B cell (primary cell): Measurements from ENCODE around the gene CEACAM16. TPM values are rescaled to one million over a fixed set of nuclear protein-coding genes. Genes with fewer than 3 reads are reported as not detected.

Experiments used
- ATAC-seq: fragments of 200-7000 bp; cut with Tn5 transposase; one replicate; pipeline ENCODE4 v1.10.0; 2021; ENCODE audit warnings: low read depth, mild to moderate bottlenecking, moderate number of reproducible peaks, moderate library complexity
- CTCF ChIA-PET: fragments of 350-600 bp; sonication (Branson Sonifier 250); formaldehyde crosslinking; loops from one replicate; lab custom pipeline; 2021; ENCODE audit warnings: antibody characterized with exemption, inconsistent platforms; lab: Charles Lee
- POLR2A ChIA-PET: fragments of 350-600 bp; sonication (Branson Sonifier 250); formaldehyde crosslinking; loops from one replicate; lab custom pipeline; 2021; ENCODE audit warnings: antibody characterized with exemption; lab: Charles Lee
- DNase-seq: peaks from one replicate; pipeline ENCODE4 v3.0.0; 2013
- H2AFZ ChIP-seq: 2 replicates; pipeline ENCODE4 v1.6.1; 2012; ENCODE audit warnings: mild to moderate bottlenecking, low read depth, low read length; ENCODE audit not compliant: insufficient read depth, poor library complexity, severe bottlenecking
- H3K27ac ChIP-seq, 2 donors: 1 replicate in 1 of 2; 2 replicates in 1 of 2; pipeline ENCODE4 v1.5.1; 2012 to 2013; ENCODE audit warnings: low read length in 2 of 2, mild to moderate bottlenecking in 2 of 2, moderate library complexity in 1 of 2
- H3K27me3 ChIP-seq, 4 experiments: fragments of 200-600 bp in 1 of 4; sonication (generic) in 1 of 4; replicated peaks in 1 of 4; 1 replicate in 2 of 4; 2 replicates in 2 of 4; pipeline versions ENCODE4 v1.6.1 to v1.7.0; 2013 to 2016; ENCODE audit warnings: low read length in 3 of 4, mild to moderate bottlenecking in 2 of 4, mixed read lengths in 1 of 4, moderate library complexity in 1 of 4; ENCODE audit not compliant: insufficient read depth in 4 of 4, control insufficient read depth in 3 of 4; ENCODE audit errors: control extremely low read depth in 1 of 4
- H3K36me3 ChIP-seq, 2 experiments: replicated peaks in 1 of 2; 1 replicate in 1 of 2; 2 replicates in 1 of 2; pipeline versions ENCODE4 v1.6.1 to v1.7.1; 2013; ENCODE audit warnings: low read length in 1 of 2; ENCODE audit not compliant: insufficient read depth in 2 of 2, control insufficient read depth in 1 of 2; ENCODE audit errors: control extremely low read depth in 1 of 2, extremely low read depth in 1 of 2
- H3K4me1 ChIP-seq, 2 donors: fragments of 200-600 bp in 1 of 2; sonication (generic) in 1 of 2; 1 replicate in 1 of 2; 2 replicates in 1 of 2; pipeline versions ENCODE4 v1.5.1 to v1.6.1; 2013 to 2017; ENCODE audit warnings: low read length in 2 of 2; ENCODE audit not compliant: control insufficient read depth in 2 of 2, insufficient read depth in 2 of 2
- H3K4me2 ChIP-seq: replicated peaks from 2 replicates; pipeline ENCODE3; 2012; ENCODE audit warnings: mild to moderate bottlenecking, low read depth, low read length; ENCODE audit not compliant: poor library complexity, severe bottlenecking
- H3K4me3 ChIP-seq, 5 experiments: fragments of 200-600 bp in 1 of 5; sonication (generic) in 1 of 5; 1 replicate in 3 of 5; 2 replicates in 2 of 5; pipeline versions ENCODE4 v1.5.1 to v1.7.0; 2011 to 2016; ENCODE audit warnings: low read length in 4 of 5, mild to moderate bottlenecking in 4 of 5, low read depth in 2 of 5, control low read depth in 1 of 5, moderate library complexity in 1 of 5; ENCODE audit not compliant: insufficient read depth in 1 of 5; ENCODE audit errors: control extremely low read depth in 1 of 5, extremely low read depth in 1 of 5
- H3K79me2 ChIP-seq: fragments of 200-600 bp; sonication (generic); one replicate; pipeline ENCODE4 v1.6.0; 2016; ENCODE audit warnings: low read length; ENCODE audit not compliant: control insufficient read depth, insufficient read depth
- H3K9ac ChIP-seq: fragments of 200-600 bp; sonication (generic); 2 replicates; pipeline ENCODE4 v1.6.1; 2017; ENCODE audit warnings: mild to moderate bottlenecking, low read length, moderate library complexity
- H3K9me3 ChIP-seq, 3 donors: one replicate each; pipeline versions ENCODE4 v1.6.1 to v1.7.1; 2013; ENCODE audit warnings: low read length in 2 of 3; ENCODE audit not compliant: control insufficient read depth in 2 of 3, insufficient read depth in 1 of 3; ENCODE audit errors: control extremely low read depth in 1 of 3
- H4K20me1 ChIP-seq: 2 replicates; pipeline ENCODE4 v1.6.0; 2012; ENCODE audit warnings: mild to moderate bottlenecking, low read length; ENCODE audit not compliant: insufficient read depth, control insufficient read depth, poor library complexity, severe bottlenecking
- H3K27ac Mint-ChIP-seq: one replicate; pipeline ENCODE4 v1.8.0; 2021; ENCODE audit warnings: mixed read lengths
- H3K27me3 Mint-ChIP-seq: one replicate; pipeline ENCODE4 v1.8.0; 2021; ENCODE audit warnings: mixed read lengths
- H3K4me1 Mint-ChIP-seq: one replicate; pipeline ENCODE4 v1.8.0; 2021; ENCODE audit warnings: mixed read lengths
- H3K4me3 Mint-ChIP-seq: one replicate; pipeline ENCODE4 v1.8.0; 2021; ENCODE audit warnings: mixed read lengths
- H3K9me3 Mint-ChIP-seq: one replicate; pipeline ENCODE4 v1.8.0; 2022; ENCODE audit warnings: mixed read lengths; ENCODE audit not compliant: insufficient read depth
- EZH2 ChIP-seq: IDR thresholded peaks from 2 replicates; pipeline ENCODE4 v1.6.1; 2012; ENCODE audit warnings: borderline replicate concordance, low read depth, mild to moderate bottlenecking, moderate library complexity, low read length; ENCODE audit not compliant: insufficient read depth, poor library complexity, severe bottlenecking
- WGBS: methylation state at CpG from one replicate; pipeline ENCODE4 v1.1.5; 2013; ENCODE audit warnings: missing lambda C conversion rate; ENCODE audit not compliant: insufficient coverage; 5-methylcytosine and 5-hydroxymethylcytosine counted together
- intact Hi-C: fragments of 100-400 bp; cut with micrococcal nuclease; formaldehyde crosslinking; loops from one replicate; pipeline ENCODE4 v1.10.0; 2022
- polyA plus RNA-seq: library from polyadenylated mRNA; depleted of rRNA; stranded (reverse); fragments of >200 nt; gene quantifications from 2 replicates; pipeline ENCODE4 v1.2.3, GENCODE V29; 2012
- total RNA-seq, 2 donors: library from RNA; stranded (reverse); fragments of 120-200 nt in 1 of 2; gene quantifications; 1 replicate in 1 of 2; 2 replicates in 1 of 2; pipeline versions ENCODE4 v1.2.3 to v1.2.4, GENCODE V29; 2013 to 2022
- TF ChIP-seq, protein P1 (sequence below): fragments of 200-600 bp; IDR thresholded peaks from one replicate; pipeline ENCODE4 v1.8.0; 2022; ENCODE audit warnings: antibody characterized with exemption, mild to moderate bottlenecking

The CEACAM16 gene
- total and polyA plus RNA-seq, 2 donors (not counting 1 experiment from before 2014, with no cell fraction given) = not detected

DNA sequence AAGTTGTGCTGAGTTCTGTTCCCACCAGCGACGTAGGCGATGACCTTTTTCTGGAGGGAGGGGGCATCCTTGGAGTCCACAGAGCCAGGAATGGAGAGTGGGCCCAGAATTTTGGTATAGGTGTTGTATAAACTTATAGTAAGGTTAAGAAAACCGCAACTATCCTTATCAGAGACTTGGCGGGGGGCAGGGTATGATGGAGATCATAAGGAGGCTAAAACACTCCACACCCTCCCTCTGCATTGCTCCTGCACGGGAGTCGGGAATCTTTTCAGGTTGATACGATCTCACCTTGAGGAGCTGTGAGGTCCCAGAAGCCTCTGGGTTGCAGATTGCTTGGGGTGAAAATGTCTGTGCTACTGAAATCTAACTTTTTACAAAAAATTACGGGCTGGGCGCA lies 34.0 kb upstream of the CEACAM16 start:
- no peaks in the 10 kb centered on the region for H3K4me1 ChIP-seq
- no peaks in the 10 kb centered on the region for H3K79me2 ChIP-seq
- Mint-ChIP-seq H3K4me3 (no peak overlapping the region), H3K27ac (no peak overlapping the region), H3K27me3 (peaks cover 6% of the 10 kb centered on the region), H3K4me1 (no peaks in the 10 kb centered on the region), H3K9me3 (no peaks in the 10 kb centered on the region)
- POLR2A ChIA-PET = no interaction called here
- TF ChIP-seq, protein P1, sequence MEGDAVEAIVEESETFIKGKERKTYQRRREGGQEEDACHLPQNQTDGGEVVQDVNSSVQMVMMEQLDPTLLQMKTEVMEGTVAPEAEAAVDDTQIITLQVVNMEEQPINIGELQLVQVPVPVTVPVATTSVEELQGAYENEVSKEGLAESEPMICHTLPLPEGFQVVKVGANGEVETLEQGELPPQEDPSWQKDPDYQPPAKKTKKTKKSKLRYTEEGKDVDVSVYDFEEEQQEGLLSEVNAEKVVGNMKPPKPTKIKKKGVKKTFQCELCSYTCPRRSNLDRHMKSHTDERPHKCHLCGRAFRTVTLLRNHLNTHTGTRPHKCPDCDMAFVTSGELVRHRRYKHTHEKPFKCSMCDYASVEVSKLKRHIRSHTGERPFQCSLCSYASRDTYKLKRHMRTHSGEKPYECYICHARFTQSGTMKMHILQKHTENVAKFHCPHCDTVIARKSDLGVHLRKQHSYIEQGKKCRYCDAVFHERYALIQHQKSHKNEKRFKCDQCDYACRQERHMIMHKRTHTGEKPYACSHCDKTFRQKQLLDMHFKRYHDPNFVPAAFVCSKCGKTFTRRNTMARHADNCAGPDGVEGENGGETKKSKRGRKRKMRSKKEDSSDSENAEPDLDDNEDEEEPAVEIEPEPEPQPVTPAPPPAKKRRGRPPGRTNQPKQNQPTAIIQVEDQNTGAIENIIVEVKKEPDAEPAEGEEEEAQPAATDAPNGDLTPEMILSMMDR = no peak
- TF ChIP-seq EZH2 = no peak
- WGBS = 100% methylated on average over 4 of the region's 10 CpGs
- no peaks in the 10 kb centered on the region for H3K36me3 ChIP-seq
- no peaks in the 10 kb centered on the region for H3K9me3 ChIP-seq
- no peaks in the 10 kb centered on the region for H3K27me3 ChIP-seq
- no peak overlapping the region for H3K27ac ChIP-seq
- no peak overlapping the region for H3K9ac ChIP-seq
- no peak overlapping the region for H3K4me2 ChIP-seq
- H4K20me1 ChIP-seq = no peaks in the 10 kb centered on the region
- no peak overlapping the region for H3K4me3 ChIP-seq
- CTCF ChIA-PET = interaction anchor here (0.7 kb wide), 1 partner anchor 60 kb away, joined by 4 read pairs; no protein-coding TSS in a partner anchor
- DNase-seq (no peak), ATAC-seq (no peak)
- H2AFZ ChIP-seq = no peak overlapping the region
- intact Hi-C loops = no loop called here

DNA sequence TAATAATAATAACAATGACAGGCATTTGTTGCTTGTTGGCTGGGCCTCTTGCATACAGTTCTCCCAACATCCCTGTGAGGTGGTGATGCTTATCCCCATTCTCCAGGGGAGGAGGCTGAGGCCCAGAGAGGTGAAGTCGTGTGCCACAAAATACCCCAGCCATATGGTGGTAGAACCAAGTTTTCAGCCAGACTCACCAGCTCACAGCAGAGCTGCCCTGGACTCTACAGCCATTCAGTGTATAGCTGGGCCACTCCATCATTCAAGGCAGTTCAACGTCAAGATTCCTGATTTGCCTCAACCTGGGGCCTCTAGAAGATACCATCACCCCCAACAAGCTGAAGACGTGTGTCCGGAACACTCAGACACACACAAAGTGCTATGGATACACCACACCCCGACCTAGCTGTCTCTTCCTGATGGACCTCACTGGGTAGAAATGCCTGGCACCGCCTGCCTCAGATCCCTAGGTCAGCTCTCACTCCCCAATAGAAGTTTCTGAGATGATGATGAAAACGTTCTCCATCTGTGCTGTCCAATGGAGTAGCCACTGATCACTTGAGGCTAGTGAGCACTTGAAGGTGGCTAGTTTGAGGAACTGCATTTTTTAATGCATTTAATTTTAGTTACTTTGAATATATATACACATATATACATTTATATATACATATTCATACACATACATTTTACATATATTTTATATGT lies 31.9 kb upstream of the CEACAM16 start:
- H2AFZ ChIP-seq = no peak overlapping the region
- H3K79me2 ChIP-seq = no peaks in the 10 kb centered on the region
- no peak overlapping the region for H3K9ac ChIP-seq
- ChIA-PET POLR2A (no interaction called here), CTCF (no interaction called here)
- Mint-ChIP-seq H3K4me1 (no peaks in the 10 kb centered on the region), H3K27ac (no peak overlapping the region), H3K27me3 (peaks cover 6% of the 10 kb centered on the region), H3K9me3 (no peaks in the 10 kb centered on the region), H3K4me3 (no peak overlapping the region)
- H4K20me1 ChIP-seq = no peaks in the 10 kb centered on the region
- WGBS = 80% methylated on average over 5 of the region's 7 CpGs
- peaks cover 0 to 3% (median 0%) of the 10 kb centered on the region in 3 donors for H3K9me3 ChIP-seq
- H3K27ac ChIP-seq = no peak overlapping the region
- H3K4me2 ChIP-seq = no peak overlapping the region
- intact Hi-C loops = no loop called here
- H3K4me3 ChIP-seq = no peak overlapping the region
- no peaks in the 10 kb centered on the region for H3K36me3 ChIP-seq
- no peak for ATAC-seq
- DNase-seq = no peak
- H3K27me3 ChIP-seq = no peaks in the 10 kb centered on the region
- TF ChIP-seq, protein P1 = no peak
- no peak for TF ChIP-seq EZH2
- H3K4me1 ChIP-seq = no peaks in the 10 kb centered on the region
